ENCODE results near the gene CNIH1. TPM values are rescaled to one million over a fixed set of nuclear protein-coding genes. Genes with fewer than 3 reads are reported as not detected.
"Not testable (repeated sequence)": the region's sequence is repeated elsewhere in the genome, so short reads cannot be mapped to it uniquely, and the experiment has no call there.

Gene CNIH1
- total RNA-seq, 1 donor from 2014 or later, result 101 TPM

GRCh38 chr14:54455363-54455762 is 14.2 kb upstream of the CNIH1 start:
- ATAC-seq (no peak), DNase-seq (no peak)
- Histone ChIP-seq H3K4me3 (no peak overlapping the region), H3K9me3 (no peaks in the 10 kb centered on the region), H3K4me1 (no peaks in the 10 kb centered on the region), H3K27ac (no peak overlapping the region), H3K36me3 (no peaks in the 10 kb centered on the region), H3K27me3 (ENCODE audit: low read depth) (no peaks in the 10 kb centered on the region)
- intact Hi-C loops (cut with DNase I), result no loop called here
- TF ChIP-seq CTCF (IDR thresholded peaks at IDR 0.05), result no peak

GRCh38 chr14:54453990-54454389 is 12.8 kb upstream of the CNIH1 start:
- DNase-seq; H3K4me3 ChIP-seq; intact Hi-C loops (cut with DNase I); H3K27ac ChIP-seq; H3K27me3 ChIP-seq (ENCODE audit: low read depth); H3K4me1 ChIP-seq; ATAC-seq; H3K36me3 ChIP-seq; H3K9me3 ChIP-seq: not testable (repeated sequence)

GRCh38 chr14:54453252-54453651 is 12.1 kb upstream of the CNIH1 start:
- Histone ChIP-seq H3K36me3 (no peaks in the 10 kb centered on the region), H3K4me3 (no peak overlapping the region), H3K9me3 (no peaks in the 10 kb centered on the region), H3K27ac (no peak overlapping the region), H3K4me1 (no peaks in the 10 kb centered on the region), H3K27me3 (ENCODE audit: low read depth) (no peaks in the 10 kb centered on the region)
- TF ChIP-seq CTCF (IDR thresholded peaks at IDR 0.05), result no peak
- ATAC-seq, result no peak
- intact Hi-C loops (cut with DNase I), result no loop called here
- DNase-seq, result no peak

- TF ChIP-seq CTCF (IDR thresholded peaks at IDR 0.05), result no peak
- ATAC-seq, result peak in 1 of 2 donors; percentile 65
- H3K9me3 ChIP-seq, result no peaks in the 10 kb centered on the region
Observed at GRCh38 chr14:54451961-54452360, 10.8 kb upstream of the CNIH1 start.

GRCh38 chr14:54451121-54451601 is 10.0 kb upstream of the CNIH1 start:
- H3K4me3 ChIP-seq, result no peak overlapping the region
- no peak for TF ChIP-seq CTCF (IDR thresholded peaks at IDR 0.05)
- DNase-seq (no peak), ATAC-seq (peak in 1 of 2 donors; percentile 34)
- intact Hi-C loops (cut with DNase I), result no loop called here
- no peaks in the 10 kb centered on the region for H3K27me3 ChIP-seq (ENCODE audit: low read depth)
- H3K9me3 ChIP-seq, result no peaks in the 10 kb centered on the region
- no peak overlapping the region for H3K27ac ChIP-seq
- no peaks in the 10 kb centered on the region for H3K36me3 ChIP-seq
- no peaks in the 10 kb centered on the region for H3K4me1 ChIP-seq

More at GRCh38 chr14:54451961-54452360, 10.8 kb upstream of the CNIH1 start:
- H3K27me3 ChIP-seq (ENCODE audit: low read depth), result no peaks in the 10 kb centered on the region
- H3K4me1 ChIP-seq, result no peaks in the 10 kb centered on the region
- no peak for DNase-seq
- no peaks in the 10 kb centered on the region for H3K36me3 ChIP-seq
- no peak overlapping the region for H3K4me3 ChIP-seq
- intact Hi-C loops (cut with DNase I), result no loop called here
- H3K27ac ChIP-seq, result no peak overlapping the region

- intact Hi-C loops (cut with DNase I), result no loop called here
- H3K9me3 ChIP-seq, result no peaks in the 10 kb centered on the region
- no peaks in the 10 kb centered on the region for H3K27me3 ChIP-seq (ENCODE audit: low read depth)
- ATAC-seq (peak; percentile 57 to 74), DNase-seq (peak; percentile 59)
- H3K4me1 ChIP-seq, result no peaks in the 10 kb centered on the region
- no peaks in the 10 kb centered on the region for H3K36me3 ChIP-seq
- TF ChIP-seq CTCF (IDR thresholded peaks at IDR 0.05), result no peak
- no peak overlapping the region for H3K27ac ChIP-seq
- no peak overlapping the region for H3K4me3 ChIP-seq
Observed at GRCh38 chr14:54450535-54450934, 9.4 kb upstream of the CNIH1 start.

All from lower lobe of right lung (tissue), 2 donors.